GM18519 (cell line): ENCODE measurements around the gene PSMD6.

Source experiments
- ATAC-seq: cut with Tn5 transposase; IDR thresholded peaks from one replicate; pipeline ENCODE4 v1.9.1; 2021; ENCODE audit warnings: mild to moderate bottlenecking, moderate library complexity; ENCODE audit not compliant: unreplicated experiment, low FRiP score

Gene PSMD6

GRCh38 chr3:63963496-63963895, 59.8 kb downstream of the PSMD6 start:
- no peak for ATAC-seq

GRCh38 chr3:63961891-63962290, 61.4 kb downstream of the PSMD6 start:
- ATAC-seq, result peak; percentile 82
